ENCODE data around the gene ALG14.

The ALG14 gene

DNA sequence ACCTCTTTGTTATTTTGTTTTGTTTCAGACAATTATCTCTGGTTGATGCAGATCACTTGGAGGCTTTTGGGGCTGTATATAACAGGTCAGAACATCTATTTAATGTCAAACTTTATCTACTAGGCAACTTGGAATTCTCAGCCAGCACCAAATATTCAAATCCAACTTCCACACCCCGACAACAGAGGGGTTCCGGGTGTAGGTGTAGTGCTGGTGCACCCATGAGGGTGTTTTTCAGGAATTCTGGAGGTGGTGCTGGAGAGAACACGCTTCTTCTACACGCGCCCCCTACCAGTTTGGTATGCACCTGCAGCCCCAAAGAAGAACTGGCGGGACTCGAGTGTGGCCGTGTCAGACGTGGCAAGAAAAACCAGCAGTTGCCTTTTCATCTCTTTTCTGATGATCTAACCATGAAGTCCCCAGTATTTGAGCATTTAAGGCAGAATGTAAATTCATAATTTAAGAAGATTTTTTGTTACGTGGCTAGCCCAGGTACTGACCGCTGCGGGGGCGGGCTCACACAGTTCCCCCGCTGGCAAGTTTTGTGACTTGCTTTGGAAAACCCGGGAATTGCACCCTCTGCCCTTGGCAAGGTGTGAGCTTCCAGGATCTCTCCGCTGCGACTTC is 43.9 kb upstream of the ALG14 start:
- Histone ChIP-seq H3K9me3 (ENCODE audit: low read length) (no peaks in the 10 kb centered on the region), H3K4me2 (ENCODE audit: low read length) (peak overlapping the region; percentile 74), H3K9me2 (ENCODE audit: low read depth, low read length) (no peaks in the 10 kb centered on the region), H3K9ac (ENCODE audit: low read length) (peak overlapping the region; percentile 48; the same call in 1 of the 2 replicates), H3K4me1 (ENCODE audit: insufficient read depth, low read length, severe bottlenecking) (peaks cover 14% of the 10 kb centered on the region), H3K27me3 (ENCODE audit: insufficient read depth, low read length) (no peaks in the 10 kb centered on the region; the same call in 1 of the 2 replicates), H3F3A (ENCODE audit: insufficient read depth, low read length) (no peaks in the 10 kb centered on the region), H3K4me3 (ENCODE audit: low read depth, low read length, poor library complexity, severe bottlenecking) (peak overlapping the region; percentile 60), H3K36me3 (ENCODE audit: insufficient read depth, low read length) (no peaks in the 10 kb centered on the region), H4K20me1 (ENCODE audit: insufficient read depth, low read length) (no peaks in the 10 kb centered on the region), H3K79me2 (ENCODE audit: insufficient read depth, low read length) (no peaks in the 10 kb centered on the region), H3K27ac (ENCODE audit: low read depth, low read length, poor library complexity, severe bottlenecking) (no peak overlapping the region), H2AFZ (ENCODE audit: low read length) (0 out of 2 replicates have a peak overlapping the region, but pooled peaks have one; percentile 7)
- TF ChIP-seq EZH2 (IDR thresholded peaks at IDR 0.05; ENCODE audit: borderline replicate concordance, low read length): no peak
- TF ChIP-seq, protein P1, sequence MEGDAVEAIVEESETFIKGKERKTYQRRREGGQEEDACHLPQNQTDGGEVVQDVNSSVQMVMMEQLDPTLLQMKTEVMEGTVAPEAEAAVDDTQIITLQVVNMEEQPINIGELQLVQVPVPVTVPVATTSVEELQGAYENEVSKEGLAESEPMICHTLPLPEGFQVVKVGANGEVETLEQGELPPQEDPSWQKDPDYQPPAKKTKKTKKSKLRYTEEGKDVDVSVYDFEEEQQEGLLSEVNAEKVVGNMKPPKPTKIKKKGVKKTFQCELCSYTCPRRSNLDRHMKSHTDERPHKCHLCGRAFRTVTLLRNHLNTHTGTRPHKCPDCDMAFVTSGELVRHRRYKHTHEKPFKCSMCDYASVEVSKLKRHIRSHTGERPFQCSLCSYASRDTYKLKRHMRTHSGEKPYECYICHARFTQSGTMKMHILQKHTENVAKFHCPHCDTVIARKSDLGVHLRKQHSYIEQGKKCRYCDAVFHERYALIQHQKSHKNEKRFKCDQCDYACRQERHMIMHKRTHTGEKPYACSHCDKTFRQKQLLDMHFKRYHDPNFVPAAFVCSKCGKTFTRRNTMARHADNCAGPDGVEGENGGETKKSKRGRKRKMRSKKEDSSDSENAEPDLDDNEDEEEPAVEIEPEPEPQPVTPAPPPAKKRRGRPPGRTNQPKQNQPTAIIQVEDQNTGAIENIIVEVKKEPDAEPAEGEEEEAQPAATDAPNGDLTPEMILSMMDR (IDR thresholded peaks at IDR 0.05; ENCODE audit: low read length): peak; percentile 77

DNA sequence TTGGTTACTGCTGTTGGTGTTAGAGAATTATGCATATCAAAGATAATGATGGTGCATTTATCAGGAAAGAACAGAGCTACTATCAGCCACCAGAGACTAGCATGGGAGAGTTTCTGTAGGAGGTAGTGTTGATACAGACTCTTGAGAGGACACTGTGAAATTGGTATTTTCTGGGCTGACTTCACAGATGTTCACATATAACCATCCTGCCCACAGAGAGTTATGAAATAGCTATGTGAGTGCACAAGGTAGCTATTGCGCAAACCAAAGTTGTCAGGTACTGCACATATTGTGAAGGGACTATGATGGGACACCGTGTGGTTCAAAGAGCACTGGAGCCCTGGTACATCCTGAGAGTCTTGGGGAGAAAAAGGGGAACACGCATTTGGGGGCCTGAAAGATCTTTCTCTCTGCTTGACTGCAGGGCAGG is 43.0 kb upstream of the ALG14 start:
- Histone ChIP-seq H3K27me3 (ENCODE audit: insufficient read depth, low read length) (no peaks in the 10 kb centered on the region; the same call in 1 of the 2 replicates), H3K4me3 (ENCODE audit: low read depth, low read length, poor library complexity, severe bottlenecking) (no peak overlapping the region), H3K79me2 (ENCODE audit: insufficient read depth, low read length) (no peaks in the 10 kb centered on the region), H3K4me2 (ENCODE audit: low read length) (no peak overlapping the region), H3K36me3 (ENCODE audit: insufficient read depth, low read length) (no peaks in the 10 kb centered on the region), H3K4me1 (ENCODE audit: insufficient read depth, low read length, severe bottlenecking) (peaks cover 14% of the 10 kb centered on the region), H3K9ac (ENCODE audit: low read length) (no peak overlapping the region), H3K27ac (ENCODE audit: low read depth, low read length, poor library complexity, severe bottlenecking) (no peak overlapping the region), H3K9me3 (ENCODE audit: low read length) (no peaks in the 10 kb centered on the region), H3F3A (ENCODE audit: insufficient read depth, low read length) (no peaks in the 10 kb centered on the region), H4K20me1 (ENCODE audit: insufficient read depth, low read length) (no peaks in the 10 kb centered on the region), H2AFZ (ENCODE audit: low read length) (no peak overlapping the region), H3K9me2 (ENCODE audit: low read depth, low read length) (no peaks in the 10 kb centered on the region)
- TF ChIP-seq, protein P1 (IDR thresholded peaks at IDR 0.05; ENCODE audit: low read length): no peak
- no peak for TF ChIP-seq EZH2 (IDR thresholded peaks at IDR 0.05; ENCODE audit: borderline replicate concordance, low read length)

DNA sequence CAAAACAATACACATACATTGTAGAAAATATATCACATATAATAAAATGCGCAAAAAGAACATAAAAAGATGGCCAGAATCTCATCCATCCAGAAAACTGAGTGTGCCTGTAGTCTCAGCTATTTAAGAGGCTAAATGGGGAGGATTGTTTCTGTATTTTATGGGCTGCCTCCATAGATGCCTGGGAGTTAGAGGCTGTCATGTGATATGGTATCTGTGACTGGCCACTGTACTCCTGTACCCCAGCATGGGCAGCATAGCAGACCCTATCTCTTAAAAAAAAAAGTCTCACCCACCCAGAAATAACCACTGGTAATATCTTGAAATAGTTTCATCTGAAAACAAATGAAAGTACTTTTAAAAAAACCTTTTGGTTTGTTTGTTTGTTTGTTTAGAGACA is 40.9 kb upstream of the ALG14 start:
- no peaks in the 10 kb centered on the region; the same call in 1 of the 2 replicates for H3K27me3 ChIP-seq (ENCODE audit: insufficient read depth, low read length)
- H3K9ac ChIP-seq (ENCODE audit: low read length): no peak overlapping the region
- H3K9me2 ChIP-seq (ENCODE audit: low read depth, low read length): no peaks in the 10 kb centered on the region
- no peak overlapping the region for H3K27ac ChIP-seq (ENCODE audit: low read depth, low read length, poor library complexity, severe bottlenecking)
- no peak overlapping the region for H2AFZ ChIP-seq (ENCODE audit: low read length)
- no peaks in the 10 kb centered on the region for H3K79me2 ChIP-seq (ENCODE audit: insufficient read depth, low read length)
- peaks cover 14% of the 10 kb centered on the region for H3K4me1 ChIP-seq (ENCODE audit: insufficient read depth, low read length, severe bottlenecking)
- H3K4me2 ChIP-seq (ENCODE audit: low read length): no peak overlapping the region
- no peak overlapping the region for H3K4me3 ChIP-seq (ENCODE audit: low read depth, low read length, poor library complexity, severe bottlenecking)
- TF ChIP-seq, protein P1 (IDR thresholded peaks at IDR 0.05; ENCODE audit: low read length): no peak
- TF ChIP-seq EZH2 (IDR thresholded peaks at IDR 0.05; ENCODE audit: borderline replicate concordance, low read length): no peak
- no peaks in the 10 kb centered on the region for H3K36me3 ChIP-seq (ENCODE audit: insufficient read depth, low read length)
- no peaks in the 10 kb centered on the region for H4K20me1 ChIP-seq (ENCODE audit: insufficient read depth, low read length)
- H3K9me3 ChIP-seq (ENCODE audit: low read length): no peaks in the 10 kb centered on the region
- H3F3A ChIP-seq (ENCODE audit: insufficient read depth, low read length): no peaks in the 10 kb centered on the region

All from OCI-LY1 (cell line).